Activated B cell treated with CpG ODN at 0.5 μM for 24 hours (primary cell): Measurements from ENCODE around the gene CFAP299. TPM values are rescaled to one million over a fixed set of nuclear protein-coding genes. Genes with fewer than 3 reads are reported as not detected.

ENCODE experiments used
- ATAC-seq: fragments of 200-7000 bp; cut with Tn5 transposase; one replicate; pipeline ENCODE4 v1.10.0; 2021; ENCODE audit warnings: low read depth, mild to moderate bottlenecking, moderate library complexity
- CTCF ChIA-PET: fragments of 350-600 bp; sonication (Branson Sonifier 250); formaldehyde crosslinking; loops from one replicate; lab custom pipeline; 2021; ENCODE audit warnings: antibody characterized with exemption; lab: Charles Lee
- POLR2A ChIA-PET: fragments of 350-600 bp; sonication (Branson Sonifier 250); formaldehyde crosslinking; loops from one replicate; lab custom pipeline; 2021; ENCODE audit warnings: antibody characterized with exemption; lab: Charles Lee
- DNase-seq: peaks from one replicate; pipeline ENCODE4 v3.0.0; 2022
- H3K27ac Mint-ChIP-seq: one replicate; pipeline ENCODE4 v1.8.0; 2020; ENCODE audit warnings: mixed read lengths
- H3K27me3 Mint-ChIP-seq: one replicate; pipeline ENCODE4 v1.8.0; 2021; ENCODE audit warnings: mixed read lengths
- H3K36me3 Mint-ChIP-seq: one replicate; pipeline ENCODE4 v1.8.0; 2021; ENCODE audit warnings: low read depth, mixed read lengths
- H3K4me1 Mint-ChIP-seq: one replicate; pipeline ENCODE4 v1.8.0; 2021; ENCODE audit warnings: mixed read lengths
- H3K4me3 Mint-ChIP-seq: one replicate; pipeline ENCODE4 v1.8.0; 2020; ENCODE audit warnings: mild to moderate bottlenecking, mixed read lengths
- H3K9me3 Mint-ChIP-seq: one replicate; pipeline ENCODE4 v1.8.0; 2020; ENCODE audit warnings: mixed read lengths
- CTCF ChIP-seq: fragments of 200-600 bp; IDR thresholded peaks from one replicate; pipeline ENCODE4 v1.8.0; 2022; ENCODE audit warnings: antibody characterized with exemption, mild to moderate bottlenecking
- intact Hi-C: fragments of 100-400 bp; cut with micrococcal nuclease; formaldehyde crosslinking; loops from one replicate; pipeline ENCODE4 v1.15.1; 2024
- total RNA-seq: library from RNA; stranded (reverse); gene quantifications from 2 replicates; pipeline ENCODE4 v1.2.3, GENCODE V29; 2022

The CFAP299 gene
- total RNA-seq, 1 donor from 2014 or later, result not detected

- Mint-ChIP-seq H3K4me3 (no peak overlapping the region), H3K4me1 (no peaks in the 10 kb centered on the region), H3K36me3 (no peaks in the 10 kb centered on the region), H3K9me3 (no peaks in the 10 kb centered on the region), H3K27ac (no peak overlapping the region), H3K27me3 (no peaks in the 10 kb centered on the region)
- ChIA-PET CTCF (no interaction called here), POLR2A (no interaction called here)
- TF ChIP-seq CTCF, result no peak
- no peak for ATAC-seq
- DNase-seq, result no peak
- intact Hi-C loops, result no loop called here
Measured at GRCh38 chr4:80803337-80803736, 467.8 kb downstream of the CFAP299 start.

GRCh38 chr4:80806472-80806871 is 470.9 kb downstream of the CFAP299 start:
- ATAC-seq, result no peak

GRCh38 chr4:80809039-80809729 is 473.7 kb downstream of the CFAP299 start:
- POLR2A ChIA-PET, result interaction anchor here (0.6 kb wide), 1 partner anchor 66 kb away, joined by 6 read pairs; no protein-coding TSS in a partner anchor
- H3K27me3 Mint-ChIP-seq, result no peaks in the 10 kb centered on the region
- no peak overlapping the region for H3K27ac Mint-ChIP-seq
- TF ChIP-seq CTCF, result no peak
- DNase-seq (no peak), ATAC-seq (no peak)
- H3K4me1 Mint-ChIP-seq, result no peaks in the 10 kb centered on the region
- intact Hi-C loops, result no loop called here
- no peaks in the 10 kb centered on the region for H3K9me3 Mint-ChIP-seq
- no peaks in the 10 kb centered on the region for H3K36me3 Mint-ChIP-seq
- no peak overlapping the region for H3K4me3 Mint-ChIP-seq
- CTCF ChIA-PET, result no interaction called here

More at GRCh38 chr4:80806472-80806871, 470.9 kb downstream of the CFAP299 start:
- ChIA-PET CTCF (no interaction called here), POLR2A (no interaction called here)
- Mint-ChIP-seq H3K27me3 (no peaks in the 10 kb centered on the region), H3K9me3 (no peaks in the 10 kb centered on the region), H3K27ac (no peak overlapping the region), H3K4me3 (no peak overlapping the region), H3K36me3 (no peaks in the 10 kb centered on the region), H3K4me1 (no peaks in the 10 kb centered on the region)
- DNase-seq, result no peak
- intact Hi-C loops, result no loop called here
- no peak for TF ChIP-seq CTCF

- no peaks in the 10 kb centered on the region for H3K27me3 Mint-ChIP-seq
- ATAC-seq (no peak), DNase-seq (no peak)
- intact Hi-C loops, result no loop called here
- no peak overlapping the region for H3K27ac Mint-ChIP-seq
- no peak overlapping the region for H3K4me3 Mint-ChIP-seq
- ChIA-PET POLR2A (no interaction called here), CTCF (no interaction called here)
- H3K36me3 Mint-ChIP-seq, result no peaks in the 10 kb centered on the region
- H3K9me3 Mint-ChIP-seq, result no peaks in the 10 kb centered on the region
- TF ChIP-seq CTCF, result no peak
- no peaks in the 10 kb centered on the region for H3K4me1 Mint-ChIP-seq
Measured at GRCh38 chr4:80811406-80811805, 475.9 kb downstream of the CFAP299 start.

GRCh38 chr4:80812145-80812544 is 476.6 kb downstream of the CFAP299 start:
- CTCF ChIA-PET, result no interaction called here
- H3K27me3 Mint-ChIP-seq, result no peaks in the 10 kb centered on the region
- H3K4me3 Mint-ChIP-seq, result no peak overlapping the region
- intact Hi-C loops, result no loop called here
- DNase-seq (no peak), ATAC-seq (no peak)
- H3K4me1 Mint-ChIP-seq, result no peaks in the 10 kb centered on the region
- H3K36me3 Mint-ChIP-seq, result no peaks in the 10 kb centered on the region
- H3K27ac Mint-ChIP-seq, result no peak overlapping the region
- H3K9me3 Mint-ChIP-seq, result no peaks in the 10 kb centered on the region
- POLR2A ChIA-PET, result no interaction called here
- TF ChIP-seq CTCF, result no peak
